Liver (tissue), 9 donors: ENCODE results near the gene HDLBP. TPM values are rescaled to one million over a fixed set of nuclear protein-coding genes. Genes with fewer than 3 reads are reported as not detected.
A peak's percentile ranks its signal among the peaks of the same experiment; 100 is the strongest.

ENCODE experiments used
- DNase-seq: peaks from one replicate; pipeline ENCODE4 v3.0.0-alpha.2; 2017; ENCODE audit warnings: low spot score
- H3K27ac ChIP-seq, 2 donors: one replicate each; pipeline ENCODE4 v1.7.0; 2013; ENCODE audit warnings: inconsistent platforms in 2 of 2, low read length in 2 of 2, control low read depth in 1 of 2, low read depth in 1 of 2, mild to moderate bottlenecking in 1 of 2
- H3K27me3 ChIP-seq, 4 donors: one replicate each; pipeline versions ENCODE4 v1.6.1 to v1.7.0; 2013; ENCODE audit warnings: low read length in 3 of 4, inconsistent platforms in 1 of 4, mild to moderate bottlenecking in 1 of 4, moderate library complexity in 1 of 4; ENCODE audit not compliant: control insufficient read depth in 4 of 4, insufficient read depth in 4 of 4
- H3K36me3 ChIP-seq, 4 donors: one replicate each; pipeline versions ENCODE4 v1.6.1 to v1.7.0; 2013; ENCODE audit warnings: low read length in 3 of 4, mild to moderate bottlenecking in 3 of 4, low read depth in 1 of 4, moderate library complexity in 1 of 4; ENCODE audit not compliant: control insufficient read depth in 4 of 4, insufficient read depth in 3 of 4
- H3K4me1 ChIP-seq, 4 donors: one replicate each; pipeline versions ENCODE4 v1.6.1 to v1.7.0; 2013; ENCODE audit warnings: low read length in 3 of 4, mild to moderate bottlenecking in 3 of 4, moderate library complexity in 1 of 4; ENCODE audit not compliant: control insufficient read depth in 4 of 4, insufficient read depth in 4 of 4
- H3K4me3 ChIP-seq, 3 donors: one replicate each; pipeline versions ENCODE4 v1.6.1 to v1.7.0; 2013; ENCODE audit warnings: low read length in 3 of 3, control low read depth in 1 of 3, low read depth in 1 of 3, mild to moderate bottlenecking in 1 of 3
- H3K9ac ChIP-seq, 2 donors: one replicate each; pipeline ENCODE4 v1.7.0; 2013; ENCODE audit warnings: low read length in 2 of 2, mild to moderate bottlenecking in 2 of 2, moderate library complexity in 2 of 2, control low read depth in 1 of 2, low read depth in 1 of 2
- H3K9me3 ChIP-seq, 4 donors: one replicate each; pipeline versions ENCODE4 v1.6.1 to v1.7.0; 2013; ENCODE audit warnings: low read length in 3 of 4; ENCODE audit not compliant: control insufficient read depth in 4 of 4
- EGR1 ChIP-seq, 2 donors: IDR thresholded peaks; 2 replicates each; pipeline ENCODE4 v1.6.1; 2016 to 2018; ENCODE audit warnings: antibody characterized with exemption in 2 of 2, low read depth in 2 of 2
- FOXA1 ChIP-seq: IDR thresholded peaks from 2 replicates; pipeline ENCODE4 v1.6.1; 2016; ENCODE audit warnings: antibody characterized with exemption
- FOXA2 ChIP-seq: IDR thresholded peaks from 2 replicates; pipeline ENCODE4 v1.6.1; 2016; ENCODE audit warnings: antibody characterized with exemption
- GABPA ChIP-seq, 2 donors: IDR thresholded peaks in 1 of 2; conservative IDR thresholded peaks in 1 of 2; 2 replicates each; pipeline ENCODE4 v1.6.1; 2016; ENCODE audit warnings: antibody characterized with exemption in 2 of 2, mild to moderate bottlenecking in 1 of 2, moderate library complexity in 1 of 2
- HNF4A ChIP-seq, 2 donors: conservative IDR thresholded peaks; 2 replicates each; pipeline ENCODE4 v1.6.1; 2016; ENCODE audit warnings: antibody characterized with exemption in 2 of 2, mild to moderate bottlenecking in 2 of 2
- HNF4G ChIP-seq: IDR thresholded peaks from 2 replicates; pipeline ENCODE4 v1.6.1; 2016; ENCODE audit warnings: antibody characterized with exemption
- JUND ChIP-seq, 2 donors: IDR thresholded peaks; 2 replicates each; pipeline ENCODE4 v1.6.1; 2016; ENCODE audit warnings: antibody characterized with exemption in 2 of 2
- NR2F2 ChIP-seq: IDR thresholded peaks from 2 replicates; pipeline ENCODE4 v1.6.1; 2016; ENCODE audit warnings: antibody characterized with exemption
- RAD21 ChIP-seq, 2 donors: IDR thresholded peaks; 2 replicates each; pipeline ENCODE4 v1.6.1; 2016; ENCODE audit warnings: antibody characterized with exemption in 2 of 2, mild to moderate bottlenecking in 2 of 2
- RXRA ChIP-seq, 2 donors: IDR thresholded peaks; 2 replicates each; pipeline ENCODE4 v1.6.1; 2017 to 2018; ENCODE audit warnings: antibody characterized with exemption in 2 of 2, mild to moderate bottlenecking in 1 of 2
- SP1 ChIP-seq: IDR thresholded peaks from 2 replicates; pipeline ENCODE4 v1.6.1; 2018; ENCODE audit warnings: antibody characterized with exemption, mild to moderate bottlenecking
- TAF1 ChIP-seq: conservative IDR thresholded peaks from 2 replicates; pipeline ENCODE4 v1.6.1; 2016; ENCODE audit warnings: antibody characterized with exemption, mild to moderate bottlenecking
- YY1 ChIP-seq: IDR thresholded peaks from 2 replicates; pipeline ENCODE4 v1.6.1; 2016; ENCODE audit warnings: antibody characterized with exemption, mild to moderate bottlenecking
- WGBS: extraction: QIAGEN DNeasy Blood & Tissue Kit; methylation state at CpG from one replicate; pipeline ENCODE4 v1.1.7; 2013; 5-methylcytosine and 5-hydroxymethylcytosine counted together
- polyA plus RNA-seq, 2 donors: library from polyadenylated mRNA; stranded (reverse) in 1 of 2; unstranded in 1 of 2; fragments of 200-250 nt in 1 of 2; fragments of >200 nt in 1 of 2; fragmentation: Nextera tagmentation in 1 of 2; extraction: Ambion mirVana in 1 of 2; gene quantifications; one replicate each; pipeline versions ENCODE4 v1.2.1 to v1.2.3, GENCODE V29; 2013 to 2015
- total RNA-seq, 2 donors: library from RNA; depleted of rRNA; stranded (reverse); fragments of >200 nt; gene quantifications; one replicate each; pipeline ENCODE4 v1.2.3, GENCODE V29; 2014
- TF ChIP-seq, protein P1 (sequence below): IDR thresholded peaks from 2 replicates; pipeline ENCODE4 v1.6.1; 2016; ENCODE audit warnings: antibody characterized with exemption
- TF ChIP-seq, protein P2 (sequence below): IDR thresholded peaks from 2 replicates; pipeline ENCODE4 v1.6.1; 2016; ENCODE audit warnings: antibody characterized with exemption
- TF ChIP-seq, protein P3 (sequence below): IDR thresholded peaks from 2 replicates; pipeline ENCODE4 v1.6.1; 2016; ENCODE audit warnings: antibody characterized with exemption, mild to moderate bottlenecking
- TF ChIP-seq, protein P4 (sequence below): fragments of 150-350 bp; IDR thresholded peaks from 2 replicates; pipeline ENCODE4 v1.5.1; 2017; ENCODE audit warnings: improper control_type of control experiment, low read depth, low read length; ENCODE audit not compliant: missing input control
- donor health status: healthy.
- donor health status: healthy.
- donor health status: healthy.
- donor health status: healthy.
- donor health status: healthy.

The HDLBP gene
- total and polyA plus RNA-seq, 4 donors = 219 to 580 (median 258) TPM

DNA sequence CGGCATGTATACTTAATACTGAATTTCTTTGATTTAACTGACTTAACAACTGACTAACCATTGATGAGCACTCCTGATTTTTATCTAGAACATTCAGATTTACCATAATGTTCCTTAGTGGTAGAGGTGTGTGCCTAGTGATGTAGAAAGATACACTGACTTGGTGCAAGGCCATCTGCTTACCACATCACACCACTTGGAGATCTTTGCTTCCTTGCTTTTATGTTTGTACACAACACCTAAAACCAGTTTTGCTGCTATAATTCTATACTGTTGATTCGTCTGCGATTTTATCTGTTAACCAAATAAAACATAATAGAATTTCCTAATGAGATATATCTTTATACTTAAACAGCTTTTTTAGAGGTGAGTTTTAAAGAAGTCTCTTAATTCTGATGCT is 36.8 kb upstream of the HDLBP start:
- H3K27ac ChIP-seq = peak overlapping the region; percentile 6 to 77
- no peak for DNase-seq
- H3K36me3 ChIP-seq = peaks cover 9 to 34% (median 14%) of the 10 kb centered on the region in 4 donors
- H3K9ac ChIP-seq = no peak overlapping the region
- WGBS = 54% methylated on average over 3 of the region's 3 CpGs
- TF ChIP-seq HNF4A (conservative IDR thresholded peaks at IDR 0.05) = no peak
- TF ChIP-seq, protein P1, sequence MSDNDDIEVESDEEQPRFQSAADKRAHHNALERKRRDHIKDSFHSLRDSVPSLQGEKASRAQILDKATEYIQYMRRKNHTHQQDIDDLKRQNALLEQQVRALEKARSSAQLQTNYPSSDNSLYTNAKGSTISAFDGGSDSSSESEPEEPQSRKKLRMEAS = no peak
- no peak for TF ChIP-seq TAF1
- TF ChIP-seq SP1 = no peak
- no peak for TF ChIP-seq EGR1 (IDR thresholded peaks at IDR 0.05; ENCODE audit: low read depth in 2 of 2)
- TF ChIP-seq FOXA1 = no peak
- TF ChIP-seq, protein P2, sequence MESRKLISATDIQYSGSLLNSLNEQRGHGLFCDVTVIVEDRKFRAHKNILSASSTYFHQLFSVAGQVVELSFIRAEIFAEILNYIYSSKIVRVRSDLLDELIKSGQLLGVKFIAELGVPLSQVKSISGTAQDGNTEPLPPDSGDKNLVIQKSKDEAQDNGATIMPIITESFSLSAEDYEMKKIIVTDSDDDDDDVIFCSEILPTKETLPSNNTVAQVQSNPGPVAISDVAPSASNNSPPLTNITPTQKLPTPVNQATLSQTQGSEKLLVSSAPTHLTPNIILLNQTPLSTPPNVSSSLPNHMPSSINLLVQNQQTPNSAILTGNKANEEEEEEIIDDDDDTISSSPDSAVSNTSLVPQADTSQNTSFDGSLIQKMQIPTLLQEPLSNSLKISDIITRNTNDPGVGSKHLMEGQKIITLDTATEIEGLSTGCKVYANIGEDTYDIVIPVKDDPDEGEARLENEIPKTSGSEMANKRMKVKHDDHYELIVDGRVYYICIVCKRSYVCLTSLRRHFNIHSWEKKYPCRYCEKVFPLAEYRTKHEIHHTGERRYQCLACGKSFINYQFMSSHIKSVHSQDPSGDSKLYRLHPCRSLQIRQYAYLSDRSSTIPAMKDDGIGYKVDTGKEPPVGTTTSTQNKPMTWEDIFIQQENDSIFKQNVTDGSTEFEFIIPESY = no peak
- TF ChIP-seq RXRA (IDR thresholded peaks at IDR 0.05) = no peak
- TF ChIP-seq, protein P3, sequence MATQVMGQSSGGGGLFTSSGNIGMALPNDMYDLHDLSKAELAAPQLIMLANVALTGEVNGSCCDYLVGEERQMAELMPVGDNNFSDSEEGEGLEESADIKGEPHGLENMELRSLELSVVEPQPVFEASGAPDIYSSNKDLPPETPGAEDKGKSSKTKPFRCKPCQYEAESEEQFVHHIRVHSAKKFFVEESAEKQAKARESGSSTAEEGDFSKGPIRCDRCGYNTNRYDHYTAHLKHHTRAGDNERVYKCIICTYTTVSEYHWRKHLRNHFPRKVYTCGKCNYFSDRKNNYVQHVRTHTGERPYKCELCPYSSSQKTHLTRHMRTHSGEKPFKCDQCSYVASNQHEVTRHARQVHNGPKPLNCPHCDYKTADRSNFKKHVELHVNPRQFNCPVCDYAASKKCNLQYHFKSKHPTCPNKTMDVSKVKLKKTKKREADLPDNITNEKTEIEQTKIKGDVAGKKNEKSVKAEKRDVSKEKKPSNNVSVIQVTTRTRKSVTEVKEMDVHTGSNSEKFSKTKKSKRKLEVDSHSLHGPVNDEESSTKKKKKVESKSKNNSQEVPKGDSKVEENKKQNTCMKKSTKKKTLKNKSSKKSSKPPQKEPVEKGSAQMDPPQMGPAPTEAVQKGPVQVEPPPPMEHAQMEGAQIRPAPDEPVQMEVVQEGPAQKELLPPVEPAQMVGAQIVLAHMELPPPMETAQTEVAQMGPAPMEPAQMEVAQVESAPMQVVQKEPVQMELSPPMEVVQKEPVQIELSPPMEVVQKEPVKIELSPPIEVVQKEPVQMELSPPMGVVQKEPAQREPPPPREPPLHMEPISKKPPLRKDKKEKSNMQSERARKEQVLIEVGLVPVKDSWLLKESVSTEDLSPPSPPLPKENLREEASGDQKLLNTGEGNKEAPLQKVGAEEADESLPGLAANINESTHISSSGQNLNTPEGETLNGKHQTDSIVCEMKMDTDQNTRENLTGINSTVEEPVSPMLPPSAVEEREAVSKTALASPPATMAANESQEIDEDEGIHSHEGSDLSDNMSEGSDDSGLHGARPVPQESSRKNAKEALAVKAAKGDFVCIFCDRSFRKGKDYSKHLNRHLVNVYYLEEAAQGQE = no peak
- no peak for TF ChIP-seq YY1
- no peak overlapping the region for H3K4me3 ChIP-seq
- H3K27me3 ChIP-seq = no peaks in the 10 kb centered on the region
- H3K9me3 ChIP-seq = no peaks in the 10 kb centered on the region
- H3K4me1 ChIP-seq = peaks cover 2 to 47% (median 33%) of the 10 kb centered on the region in 4 donors

DNA sequence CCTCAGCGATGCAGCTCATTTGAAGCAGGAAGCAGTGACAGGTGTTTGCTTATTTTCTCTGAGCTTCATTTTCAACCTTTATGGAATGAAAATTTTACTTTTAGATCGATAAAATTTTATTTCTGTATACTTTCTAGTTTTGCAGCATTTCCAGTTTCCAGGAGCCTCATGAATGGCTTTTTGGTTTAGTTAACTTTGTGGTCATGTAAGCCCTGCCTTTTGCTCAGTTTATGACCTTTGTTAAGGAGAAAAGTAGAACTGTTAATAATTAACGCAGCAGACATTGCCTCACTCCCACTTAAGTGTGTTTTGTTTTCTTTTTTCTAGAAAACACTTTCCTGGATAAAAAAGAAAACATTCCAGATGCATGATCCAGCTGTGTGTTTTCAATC is 36.2 kb upstream of the HDLBP start:
- peaks cover 12 to 40% (median 17%) of the 10 kb centered on the region in 4 donors for H3K36me3 ChIP-seq
- no peak overlapping the region for H3K9ac ChIP-seq
- peaks cover 2 to 41% (median 29%) of the 10 kb centered on the region in 4 donors for H3K4me1 ChIP-seq
- WGBS = 27% methylated on average over 3 of the region's 3 CpGs
- no peaks in the 10 kb centered on the region for H3K9me3 ChIP-seq
- DNase-seq = no peak
- H3K27me3 ChIP-seq = no peaks in the 10 kb centered on the region
- H3K4me3 ChIP-seq = no peak overlapping the region
- peak overlapping the region; percentile 6 to 77 for H3K27ac ChIP-seq
- TF ChIP-seq HNF4A (conservative IDR thresholded peaks at IDR 0.05) = peak; percentile 53 to 63
- TF ChIP-seq, protein P2 = no peak
- no peak for TF ChIP-seq HNF4G
- no peak for TF ChIP-seq YY1
- TF ChIP-seq FOXA2 = no peak
- TF ChIP-seq GABPA (IDR thresholded peaks at IDR 0.05 in 1 of 2, conservative IDR thresholded peaks at IDR 0.05 in 1 of 2) = no peak
- TF ChIP-seq RAD21 (IDR thresholded peaks at IDR 0.05) = peak in 1 of 2 donors; percentile 32
- TF ChIP-seq FOXA1 = no peak
- TF ChIP-seq SP1 = peak; percentile 50
- TF ChIP-seq JUND (IDR thresholded peaks at IDR 0.05) = peak in 1 of 2 donors; percentile 32
- peak; percentile 54 to 60 for TF ChIP-seq RXRA (IDR thresholded peaks at IDR 0.05)
- TF ChIP-seq, protein P1 = peak; percentile 22
- TF ChIP-seq, protein P3 = no peak
- TF ChIP-seq TAF1 = no peak
- TF ChIP-seq EGR1 (IDR thresholded peaks at IDR 0.05; ENCODE audit: low read depth in 2 of 2) = no peak
- no peak for TF ChIP-seq NR2F2
- TF ChIP-seq, protein P4, sequence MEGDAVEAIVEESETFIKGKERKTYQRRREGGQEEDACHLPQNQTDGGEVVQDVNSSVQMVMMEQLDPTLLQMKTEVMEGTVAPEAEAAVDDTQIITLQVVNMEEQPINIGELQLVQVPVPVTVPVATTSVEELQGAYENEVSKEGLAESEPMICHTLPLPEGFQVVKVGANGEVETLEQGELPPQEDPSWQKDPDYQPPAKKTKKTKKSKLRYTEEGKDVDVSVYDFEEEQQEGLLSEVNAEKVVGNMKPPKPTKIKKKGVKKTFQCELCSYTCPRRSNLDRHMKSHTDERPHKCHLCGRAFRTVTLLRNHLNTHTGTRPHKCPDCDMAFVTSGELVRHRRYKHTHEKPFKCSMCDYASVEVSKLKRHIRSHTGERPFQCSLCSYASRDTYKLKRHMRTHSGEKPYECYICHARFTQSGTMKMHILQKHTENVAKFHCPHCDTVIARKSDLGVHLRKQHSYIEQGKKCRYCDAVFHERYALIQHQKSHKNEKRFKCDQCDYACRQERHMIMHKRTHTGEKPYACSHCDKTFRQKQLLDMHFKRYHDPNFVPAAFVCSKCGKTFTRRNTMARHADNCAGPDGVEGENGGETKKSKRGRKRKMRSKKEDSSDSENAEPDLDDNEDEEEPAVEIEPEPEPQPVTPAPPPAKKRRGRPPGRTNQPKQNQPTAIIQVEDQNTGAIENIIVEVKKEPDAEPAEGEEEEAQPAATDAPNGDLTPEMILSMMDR = no peak
